Endodermal cell (in vitro differentiated cells): ENCODE measurements around the gene IQCH. TPM values are rescaled to one million over a fixed set of nuclear protein-coding genes. Genes with fewer than 3 reads are reported as not detected.

Source experiments
- DNase-seq: peaks from one replicate; pipeline ENCODE4 v3.0.0-alpha.2; 2017
- H3K27ac ChIP-seq: 2 replicates; pipeline ENCODE4 v1.5.1; 2013; ENCODE audit warnings: mild to moderate bottlenecking, low read depth, low read length, moderate library complexity
- H3K27me3 ChIP-seq: 2 replicates; pipeline ENCODE4 v1.6.1; 2013; ENCODE audit warnings: mild to moderate bottlenecking, low read length, moderate library complexity; ENCODE audit not compliant: insufficient read depth, control insufficient read depth, poor library complexity, severe bottlenecking
- H3K36me3 ChIP-seq: 2 replicates; pipeline ENCODE4 v1.7.0; 2013; ENCODE audit warnings: mild to moderate bottlenecking, low read length, moderate library complexity; ENCODE audit not compliant: control insufficient read depth, insufficient read depth
- H3K4me1 ChIP-seq: one replicate; pipeline ENCODE4 v1.7.0; 2013; ENCODE audit warnings: low read length; ENCODE audit not compliant: control insufficient read depth, insufficient read depth
- H3K4me3 ChIP-seq: 2 replicates; pipeline ENCODE4 v1.5.1; 2013; ENCODE audit warnings: mild to moderate bottlenecking, low read length, moderate library complexity
- H3K9ac ChIP-seq: 2 replicates; pipeline ENCODE4 v1.6.1; 2013; ENCODE audit warnings: mild to moderate bottlenecking, low read length, moderate library complexity; ENCODE audit not compliant: poor library complexity, severe bottlenecking; ENCODE audit errors: extremely low read depth
- H3K9me3 ChIP-seq: 2 replicates; pipeline ENCODE4 v1.6.1; 2013; ENCODE audit warnings: mild to moderate bottlenecking, low read length, moderate library complexity; ENCODE audit not compliant: control insufficient read depth
- H3K27ac Mint-ChIP-seq: 2 replicates; pipeline ENCODE4 v1.8.0; 2020; ENCODE audit warnings: mixed read lengths
- H3K27me3 Mint-ChIP-seq: 2 replicates; pipeline ENCODE4 v1.8.0; 2021; ENCODE audit warnings: mild to moderate bottlenecking, mixed read lengths; ENCODE audit not compliant: insufficient read depth
- H3K36me3 Mint-ChIP-seq: 2 replicates; pipeline ENCODE4 v1.8.0; 2020; ENCODE audit warnings: low read depth, mixed read lengths
- H3K4me1 Mint-ChIP-seq: 2 replicates; pipeline ENCODE4 v1.8.0; 2020; ENCODE audit warnings: mixed read lengths
- H3K4me3 Mint-ChIP-seq: 2 replicates; pipeline ENCODE4 v1.8.0; 2020; ENCODE audit warnings: mild to moderate bottlenecking, moderate library complexity, mixed read lengths
- H3K9me3 Mint-ChIP-seq: 2 replicates; pipeline ENCODE4 v1.8.0; 2020; ENCODE audit warnings: mild to moderate bottlenecking, mixed read lengths
- CTCF ChIP-seq: fragments of 200-600 bp; sonication (generic); conservative IDR thresholded peaks from 2 replicates; pipeline ENCODE4 v1.5.0; 2021; ENCODE audit warnings: antibody characterized with exemption, mild to moderate bottlenecking
- WGBS, 2 experiments: methylation state at CpG; one replicate each; pipeline versions ENCODE4 v1.1.5 to v1.1.7; 2013; ENCODE audit warnings: missing lambda C conversion rate in 2 of 2, mixed read lengths in 1 of 2; ENCODE audit not compliant: insufficient coverage in 1 of 2, insufficient read length in 1 of 2; 5-methylcytosine and 5-hydroxymethylcytosine counted together
- total RNA-seq, 2 donors: library from RNA; stranded (reverse); fragmentation: NEBNext Ultra II Directional in 1 of 2; extraction: Animal tissue kit (Norgen Biotek cat#: 25700) in 1 of 2; gene quantifications; 2 replicates in 1 of 2; 3 replicates in 1 of 2; pipeline ENCODE4 v1.2.1, GENCODE V29; 2021

Gene IQCH
- total RNA-seq, 2 donors from 2014 or later = 6.2 to 12.8 TPM

DNA sequence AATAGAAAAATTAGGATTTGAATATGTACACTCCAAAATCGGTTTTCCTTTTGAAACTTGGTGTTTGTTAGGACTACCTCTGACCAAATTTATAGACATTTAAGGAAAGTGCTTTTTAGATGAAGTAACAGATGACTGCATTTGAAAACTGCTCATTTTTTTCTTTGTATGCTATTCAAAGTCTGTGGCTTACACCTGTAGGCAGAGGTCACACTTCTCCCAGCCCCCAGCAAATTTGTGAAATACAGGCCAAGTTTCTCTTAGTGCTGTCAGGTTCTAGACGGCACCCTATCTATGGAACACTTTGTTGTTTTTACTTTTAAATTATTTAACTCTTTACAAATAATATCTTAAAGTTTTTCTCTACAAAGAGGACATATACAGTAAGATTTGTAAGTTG, 165.6 kb downstream of the IQCH start:
- H3K9me3 ChIP-seq = no peaks in the 10 kb centered on the region
- H3K4me1 ChIP-seq = peaks cover 15% of the 10 kb centered on the region
- TF ChIP-seq CTCF = no peak
- DNase-seq = no peak
- H3K9ac ChIP-seq = no peak overlapping the region
- H3K27me3 ChIP-seq = peaks cover 13% of the 10 kb centered on the region
- Mint-ChIP-seq H3K4me3 (no peak overlapping the region), H3K4me1 (peaks cover 16% of the 10 kb centered on the region), H3K27ac (no peak overlapping the region), H3K27me3 (peaks cover 26% of the 10 kb centered on the region), H3K9me3 (no peaks in the 10 kb centered on the region), H3K36me3 (no peaks in the 10 kb centered on the region)
- no peaks in the 10 kb centered on the region for H3K36me3 ChIP-seq
- no peak overlapping the region for H3K27ac ChIP-seq
- no peak overlapping the region for H3K4me3 ChIP-seq
- WGBS, 2 experiments = 71 to 80% methylated on average over 1 of the region's 2 CpGs

GRCh38 chr15:67421105-67421504, 166.5 kb downstream of the IQCH start:
- H3K27ac Mint-ChIP-seq = no peak overlapping the region
- H3K27ac ChIP-seq = no peak overlapping the region
- no peak for DNase-seq
- no peak overlapping the region for H3K4me3 ChIP-seq
- no peak overlapping the region for H3K4me3 Mint-ChIP-seq
- H3K4me1 ChIP-seq = peaks cover 15% of the 10 kb centered on the region
- H3K9me3 Mint-ChIP-seq = no peaks in the 10 kb centered on the region
- 80 to 90% methylated on average over 3 to 6 of the region's 6 CpGs for WGBS, 2 experiments
- no peak overlapping the region for H3K9ac ChIP-seq
- H3K9me3 ChIP-seq = no peaks in the 10 kb centered on the region
- peaks cover 13% of the 10 kb centered on the region for H3K4me1 Mint-ChIP-seq
- H3K27me3 Mint-ChIP-seq = peaks cover 23% of the 10 kb centered on the region
- H3K36me3 Mint-ChIP-seq = no peaks in the 10 kb centered on the region
- H3K36me3 ChIP-seq = no peaks in the 10 kb centered on the region
- TF ChIP-seq CTCF = peak; percentile 23
- H3K27me3 ChIP-seq = peaks cover 13% of the 10 kb centered on the region

GRCh38 chr15:67422296-67422695, 167.7 kb downstream of the IQCH start:
- Mint-ChIP-seq H3K9me3 (no peaks in the 10 kb centered on the region), H3K4me1 (peaks cover 7% of the 10 kb centered on the region), H3K36me3 (no peaks in the 10 kb centered on the region), H3K4me3 (no peak overlapping the region), H3K27ac (no peak overlapping the region), H3K27me3 (peaks cover 16% of the 10 kb centered on the region)
- Histone ChIP-seq H3K4me3 (no peak overlapping the region), H3K27ac (no peak overlapping the region), H3K36me3 (no peaks in the 10 kb centered on the region), H3K4me1 (peaks cover 8% of the 10 kb centered on the region), H3K27me3 (peaks cover 13% of the 10 kb centered on the region), H3K9me3 (no peaks in the 10 kb centered on the region), H3K9ac (no peak overlapping the region)
- no peak for DNase-seq
- peak; percentile 56 for TF ChIP-seq CTCF
- WGBS, 2 experiments = no CpG with 5 or more reads among the region's 1 CpG
